GM12874 (cell line): ENCODE measurements around the gene KCTD4.

Experiments used
- TF ChIP-seq, protein P1 (sequence below): IDR thresholded peaks from 2 replicates; pipeline ENCODE4 v1.5.1; 2011; ENCODE audit warnings: low read depth, mild to moderate bottlenecking, control low read depth, low read length, moderate library complexity; ENCODE audit not compliant: insufficient read depth

The KCTD4 gene

DNA sequence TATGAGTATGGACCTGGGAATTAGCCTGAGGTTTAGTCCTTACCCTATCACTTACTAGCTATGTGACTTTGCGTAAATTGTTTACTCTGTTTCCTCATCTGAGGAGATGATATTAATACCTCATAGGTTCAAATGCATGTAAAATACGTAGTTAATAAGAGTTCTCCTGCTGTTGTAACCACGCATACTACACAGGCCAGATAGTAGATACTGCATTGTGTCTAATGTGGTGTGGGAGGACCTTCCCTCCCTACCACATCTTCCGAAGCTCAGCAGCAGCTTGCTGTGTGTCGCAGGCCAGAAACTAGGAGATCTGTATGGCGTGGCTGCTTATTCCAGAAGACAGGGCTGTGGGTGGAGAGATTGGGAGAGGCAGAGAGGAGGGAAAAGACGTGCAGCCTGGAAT is 57.5 kb downstream of the KCTD4 start:
- TF ChIP-seq, protein P1, sequence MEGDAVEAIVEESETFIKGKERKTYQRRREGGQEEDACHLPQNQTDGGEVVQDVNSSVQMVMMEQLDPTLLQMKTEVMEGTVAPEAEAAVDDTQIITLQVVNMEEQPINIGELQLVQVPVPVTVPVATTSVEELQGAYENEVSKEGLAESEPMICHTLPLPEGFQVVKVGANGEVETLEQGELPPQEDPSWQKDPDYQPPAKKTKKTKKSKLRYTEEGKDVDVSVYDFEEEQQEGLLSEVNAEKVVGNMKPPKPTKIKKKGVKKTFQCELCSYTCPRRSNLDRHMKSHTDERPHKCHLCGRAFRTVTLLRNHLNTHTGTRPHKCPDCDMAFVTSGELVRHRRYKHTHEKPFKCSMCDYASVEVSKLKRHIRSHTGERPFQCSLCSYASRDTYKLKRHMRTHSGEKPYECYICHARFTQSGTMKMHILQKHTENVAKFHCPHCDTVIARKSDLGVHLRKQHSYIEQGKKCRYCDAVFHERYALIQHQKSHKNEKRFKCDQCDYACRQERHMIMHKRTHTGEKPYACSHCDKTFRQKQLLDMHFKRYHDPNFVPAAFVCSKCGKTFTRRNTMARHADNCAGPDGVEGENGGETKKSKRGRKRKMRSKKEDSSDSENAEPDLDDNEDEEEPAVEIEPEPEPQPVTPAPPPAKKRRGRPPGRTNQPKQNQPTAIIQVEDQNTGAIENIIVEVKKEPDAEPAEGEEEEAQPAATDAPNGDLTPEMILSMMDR = no peak
